Stimulated activated CD4-positive, alpha-beta T cell treated with anti-CD3 and anti-CD28 coated beads, TNF-alpha, amount 100 ng/mL, for 48 hours (primary cell): ENCODE data around the gene OR4F17.
A peak's percentile ranks its signal among the peaks of the same experiment; 100 is the strongest.
"Not testable (repeated sequence)": the region's sequence is repeated elsewhere in the genome, so short reads cannot be mapped to it uniquely, and the experiment has no call there.

Experiments used
- DNase-seq, 3 donors: peaks; one replicate each; pipeline ENCODE4 v3.0.0-alpha.2; 2020; ENCODE audit warnings: low read depth in 3 of 3

The OR4F17 gene, protein sequence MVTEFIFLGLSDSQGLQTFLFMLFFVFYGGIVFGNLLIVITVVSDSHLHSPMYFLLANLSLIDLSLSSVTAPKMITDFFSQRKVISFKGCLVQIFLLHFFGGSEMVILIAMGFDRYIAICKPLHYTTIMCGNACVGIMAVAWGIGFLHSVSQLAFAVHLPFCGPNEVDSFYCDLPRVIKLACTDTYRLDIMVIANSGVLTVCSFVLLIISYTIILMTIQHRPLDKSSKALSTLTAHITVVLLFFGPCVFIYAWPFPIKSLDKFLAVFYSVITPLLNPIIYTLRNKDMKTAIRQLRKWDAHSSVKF

DNA sequence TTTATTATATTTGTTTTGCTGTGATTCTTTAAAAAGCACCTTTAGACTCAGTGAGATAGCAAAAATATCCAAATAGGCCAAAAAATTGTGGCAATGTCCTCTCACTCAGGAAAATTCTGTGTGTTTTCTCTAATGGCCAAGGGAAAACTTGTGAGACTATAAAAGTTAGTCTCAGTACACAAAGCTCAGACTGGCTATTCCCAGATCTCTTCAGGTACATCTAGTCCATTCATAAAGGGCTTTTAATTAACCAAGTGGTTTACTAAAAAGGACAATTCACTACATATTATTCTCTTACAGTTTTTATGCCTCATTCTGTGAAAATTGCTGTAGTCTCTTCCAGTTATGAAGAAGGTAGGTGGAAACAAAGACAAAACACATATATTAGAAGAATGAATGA is at the start of gene OR4F17:
TSS of gene OR4F17 (plus strand) at position 301 of the 400 bp plus-strand sequence. CDS start 3,575 bp downstream, outside the sequence.
- DNase-seq = not testable (repeated sequence)

DNA sequence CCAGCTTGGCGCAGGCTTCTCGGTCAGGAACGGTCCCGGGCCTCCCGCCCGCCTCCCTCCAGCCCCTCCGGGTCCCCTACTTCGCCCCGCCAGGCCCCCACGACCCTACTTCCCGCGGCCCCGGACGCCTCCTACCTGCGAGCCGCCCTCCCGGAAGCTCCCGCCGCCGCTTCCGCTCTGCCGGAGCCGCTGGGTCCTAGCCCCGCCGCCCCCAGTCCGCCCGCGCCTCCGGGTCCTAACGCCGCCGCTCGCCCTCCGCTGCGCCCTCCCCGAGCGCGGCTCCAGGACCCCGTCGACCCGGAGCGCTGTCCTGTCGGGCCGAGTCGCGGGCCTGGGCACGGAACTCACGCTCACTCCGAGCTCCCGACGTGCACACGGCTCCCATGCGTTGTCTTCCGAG is 36.1 kb upstream of the OR4F17 start:
- peak in 2 of 3 donors; percentile 2 to 32 for DNase-seq

DNA sequence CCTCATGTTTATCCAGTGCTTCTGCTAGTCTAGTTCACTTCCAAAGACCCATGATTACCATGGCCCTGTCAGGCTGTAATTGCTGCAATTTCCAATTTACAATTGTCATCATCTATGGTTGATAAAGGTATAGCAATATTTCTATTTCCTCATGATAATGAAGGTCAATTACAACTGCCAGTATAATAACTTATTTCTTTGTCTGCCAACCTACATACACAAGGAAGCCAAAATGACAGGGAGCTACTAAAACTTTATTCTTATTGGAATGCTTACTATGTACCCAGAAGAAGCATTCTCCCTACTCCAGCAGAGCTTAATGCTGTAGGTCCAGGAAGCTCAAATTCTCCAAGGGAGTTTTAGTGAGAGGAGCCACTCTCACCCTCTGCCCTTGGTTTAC is 24.0 kb upstream of the OR4F17 start:
- DNase-seq = not testable (repeated sequence)

DNA sequence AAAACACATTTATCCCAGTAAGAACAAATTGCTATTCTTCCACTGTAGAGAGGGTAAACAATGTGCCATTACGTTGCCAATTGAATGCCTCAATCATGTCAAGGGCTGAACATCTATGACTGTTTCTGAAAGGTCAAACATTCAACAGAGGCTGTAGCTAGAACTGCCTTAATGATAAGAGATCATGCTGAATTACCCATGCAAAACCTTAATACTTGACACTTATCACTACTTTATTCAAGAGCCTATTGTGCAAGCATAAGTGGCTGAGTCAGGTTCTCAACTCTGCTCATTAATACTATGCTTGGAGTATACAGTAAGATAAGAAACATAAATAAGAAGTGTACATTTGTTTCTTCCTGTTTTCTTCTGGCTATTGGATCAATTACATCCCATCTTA is 23.3 kb upstream of the OR4F17 start:
- DNase-seq = not testable (repeated sequence)

DNA sequence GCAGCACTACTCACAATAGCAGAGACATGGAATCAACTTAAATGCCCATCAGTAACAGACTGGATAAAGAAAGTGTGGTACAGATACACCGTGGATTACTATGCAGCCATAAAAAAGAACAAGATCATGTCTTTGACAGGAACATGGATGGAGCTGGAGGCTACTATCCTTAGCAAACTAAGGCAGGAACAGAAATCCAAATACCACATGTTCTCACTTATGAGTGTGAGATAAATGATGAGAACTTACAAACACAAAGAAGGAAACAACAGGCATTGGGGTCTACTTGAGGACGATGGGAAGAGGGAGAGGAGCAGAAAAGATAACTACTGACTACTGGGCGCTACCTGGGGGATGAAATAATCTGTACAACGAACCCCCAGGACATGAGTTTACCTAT is 16.2 kb upstream of the OR4F17 start:
- DNase-seq = not testable (repeated sequence)

DNA sequence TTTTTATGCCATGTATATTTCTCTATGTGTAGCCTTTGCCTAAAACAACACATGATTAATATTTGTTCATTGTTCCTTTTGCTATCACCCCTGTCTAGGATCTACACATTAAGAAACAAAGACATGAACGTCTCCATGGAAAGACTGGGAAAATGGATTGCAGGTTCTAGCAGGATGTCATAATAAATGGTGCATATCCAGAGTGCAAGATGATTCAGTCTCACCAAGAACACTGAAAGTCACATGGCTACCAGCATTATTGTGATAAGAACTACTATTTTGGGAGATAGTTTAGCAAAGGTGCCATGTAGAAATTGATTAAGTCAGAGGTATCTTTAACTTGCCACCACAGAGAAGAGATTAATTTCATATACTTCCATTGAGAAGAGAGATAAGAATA is 12.1 kb upstream of the OR4F17 start:
- not testable (repeated sequence) for DNase-seq

DNA sequence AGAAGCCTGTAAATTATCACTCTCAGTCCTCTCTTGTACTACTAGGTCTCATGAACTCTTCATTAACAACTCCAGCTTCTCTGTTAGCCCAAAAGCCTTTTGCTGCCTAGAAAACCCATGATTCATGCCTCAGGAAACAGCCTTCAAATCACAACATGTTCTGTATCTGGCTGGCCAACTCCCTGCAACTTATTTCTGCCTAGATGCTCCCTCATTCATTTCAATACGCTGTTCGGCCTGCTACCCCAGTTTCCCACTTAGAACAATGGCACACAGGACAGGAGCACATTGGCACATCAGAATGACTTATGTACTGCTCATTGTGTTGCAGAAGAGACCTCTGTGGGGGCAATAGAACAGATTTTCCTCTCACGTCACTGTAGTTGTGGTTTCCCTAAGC is 9.3 kb upstream of the OR4F17 start:
- DNase-seq = not testable (repeated sequence)

DNA sequence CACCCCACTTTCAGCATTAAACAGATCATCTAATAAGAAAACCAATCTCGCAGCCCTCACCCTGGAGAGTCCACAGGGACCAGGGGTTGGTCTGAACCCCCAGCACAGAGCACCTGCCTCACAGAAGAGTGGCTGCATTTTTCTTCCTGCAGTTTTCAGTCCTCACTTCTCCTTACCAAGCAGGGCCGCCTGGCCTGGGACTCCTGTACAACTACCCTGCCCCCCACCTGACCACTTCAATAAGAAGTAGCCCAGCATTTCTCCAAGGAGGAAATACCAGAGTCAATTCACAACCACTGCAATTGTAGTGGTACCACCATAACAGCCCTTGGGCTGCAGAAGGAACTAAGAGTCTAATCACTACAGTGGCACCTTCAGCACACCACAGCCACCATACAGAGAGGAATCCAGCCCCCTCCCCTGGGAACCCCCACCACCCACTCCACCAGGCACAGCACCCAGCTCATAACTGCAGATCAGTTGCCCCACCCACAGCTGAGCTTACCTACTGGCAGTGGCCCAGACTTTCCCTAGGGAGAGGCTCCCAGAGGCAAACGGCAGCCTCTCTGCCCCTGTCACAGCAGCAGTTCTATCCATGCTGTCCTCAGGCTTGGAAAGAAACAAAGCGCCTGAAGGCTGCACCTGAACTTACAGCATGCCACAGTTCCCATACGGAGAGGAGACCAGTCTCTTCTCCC is 13.7 kb downstream of the OR4F17 start:
- not testable (repeated sequence) for DNase-seq
